OCI-LY7 (cell line): ENCODE results near the gene MARCHF5.
A peak's percentile ranks its signal among the peaks of the same experiment; 100 is the strongest.

Experiments used
- CTCF ChIP-seq: fragments of 200-600 bp; sonication (generic); conservative IDR thresholded peaks from 2 replicates; pipeline ENCODE4 v1.5.1; 2014; ENCODE audit warnings: mild to moderate bottlenecking, antibody characterized with exemption, low read length, moderate library complexity, mixed read lengths
- EZH2phosphoT487 ChIP-seq: fragments of 200-600 bp; sonication (generic); IDR thresholded peaks from 2 replicates; pipeline ENCODE4 v1.6.1; 2018; ENCODE audit warnings: low read depth, borderline replicate concordance, mild to moderate bottlenecking, mixed run types, antibody characterized with exemption, low read length, moderate library complexity, mixed read lengths

GRCh38 chr10:92291921-92292845, 1.2 kb downstream of the MARCHF5 start:
- TF ChIP-seq CTCF (peak; percentile 84), EZH2phosphoT487 (no peak)
